Adrenal gland (tissue), 12 donors: ENCODE data around the gene COL6A1. TPM values are rescaled to one million over a fixed set of nuclear protein-coding genes. Genes with fewer than 3 reads are reported as not detected.

Experiments
- DNase-seq, 7 donors: peaks; one replicate each; pipeline ENCODE4 v3.0.0-alpha.2; 2019 to 2020
- H3K27ac ChIP-seq, 5 donors: fragments of 200-600 bp; sonication (generic) in 4 of 5; 1 replicate in 3 of 5; 2 replicates in 2 of 5; pipeline versions ENCODE4 v1.5.1 to v1.8.0; 2016 to 2020; ENCODE audit warnings: mild to moderate bottlenecking in 1 of 5
- H3K27me3 ChIP-seq: fragments of 200-600 bp; 2 replicates; pipeline ENCODE4 v1.8.0; 2021
- H3K36me3 ChIP-seq, 2 donors: fragments of 200-600 bp; replicated peaks in 1 of 2; 1 replicate in 1 of 2; 2 replicates in 1 of 2; pipeline versions ENCODE4 v1.5.1 to v1.8.0; 2018 to 2022
- H3K4me1 ChIP-seq, 2 donors: fragments of 200-600 bp; replicated peaks in 1 of 2; 1 replicate in 1 of 2; 2 replicates in 1 of 2; pipeline versions ENCODE4 v1.5.1 to v1.8.0; 2018 to 2021
- H3K4me3 ChIP-seq, 4 donors: fragments of 200-600 bp; sonication (generic) in 3 of 4; one replicate each; pipeline ENCODE4 v1.5.1; 2016 to 2018
- H3K9me3 ChIP-seq, 3 donors: fragments of 200-600 bp; sonication (generic) in 1 of 3; replicated peaks in 1 of 3; 1 replicate in 2 of 3; 2 replicates in 1 of 3; pipeline versions ENCODE4 v1.5.1 to v1.8.0; 2016 to 2021
- POLR2A ChIP-seq, 2 donors: fragments of 450-650 bp; IDR thresholded peaks; one replicate each; pipeline ENCODE4 v1.6.1; 2017; ENCODE audit warnings: antibody characterized with exemption in 2 of 2, mild to moderate bottlenecking in 2 of 2, moderate library complexity in 1 of 2
- WGBS, 4 donors: extraction: QIAGEN DNeasy Blood & Tissue Kit in 2 of 4; methylation state at CpG; one replicate each; pipeline versions ENCODE4 v1.1.5 to v1.1.7; 2013 to 2017; 5-methylcytosine and 5-hydroxymethylcytosine counted together
- intact Hi-C, 2 donors: fragments of 100-400 bp; cut with DNase I; formaldehyde crosslinking; loops; one replicate each; pipeline versions ENCODE4 v1.14.1 to v1.15.0; 2022 to 2023
- polyA plus RNA-seq, 3 donors: library from polyadenylated mRNA; stranded (reverse); fragments of 200-250 nt in 2 of 3; fragments of 350-450 nt in 1 of 3; fragmentation: Illumina TruSeq in 1 of 3; extraction: RNeasy Lipid Tissue Mini Kit (QIAGEN cat#74804) in 1 of 3; gene quantifications; one replicate each; pipeline ENCODE4 v1.2.3, GENCODE V29; 2013 to 2014
- total RNA-seq, 9 donors: library from RNA; depleted of rRNA in 4 of 9; stranded (reverse); fragments of >200 nt in 4 of 9; fragments of 120-200 nt in 1 of 9; fragmentation: NEBNext Ultra II Directional in 1 of 9; extraction: Animal tissue kit (Norgen Biotek cat#: 25700) in 1 of 9; gene quantifications; one replicate each; pipeline versions ENCODE4 v1.1.0 to v1.2.4, GENCODE V29; 2013 to 2023
- TF ChIP-seq, protein P1 (sequence below), 6 experiments: fragments of 450-650 bp in 4 of 6; fragments of 200-600 bp in 2 of 6; sonication (generic) in 1 of 6; IDR thresholded peaks; 1 replicate in 5 of 6; 2 replicates in 1 of 6; pipeline versions ENCODE4 v1.5.1 to v1.8.0; 2016 to 2021; ENCODE audit warnings: antibody characterized with exemption in 6 of 6, mild to moderate bottlenecking in 2 of 6, moderate library complexity in 1 of 6
- donor health status: healthy with polysubstance abuse.
- donor health status: Bipolar disorder and iron deficiency.
- donor health status: DM: yes; HTN: yes; CAD: no.
- donor health status: DM: no; HTN: no; CAD: no.
- donor health status: DM: no; HTN: no; CAD: no.
- donor health status: DM: yes; HTN: yes; CAD: no.

COL6A1 gene
- total and polyA plus RNA-seq, 12 donors = 22.3 to 490 (median 151) TPM

DNA sequence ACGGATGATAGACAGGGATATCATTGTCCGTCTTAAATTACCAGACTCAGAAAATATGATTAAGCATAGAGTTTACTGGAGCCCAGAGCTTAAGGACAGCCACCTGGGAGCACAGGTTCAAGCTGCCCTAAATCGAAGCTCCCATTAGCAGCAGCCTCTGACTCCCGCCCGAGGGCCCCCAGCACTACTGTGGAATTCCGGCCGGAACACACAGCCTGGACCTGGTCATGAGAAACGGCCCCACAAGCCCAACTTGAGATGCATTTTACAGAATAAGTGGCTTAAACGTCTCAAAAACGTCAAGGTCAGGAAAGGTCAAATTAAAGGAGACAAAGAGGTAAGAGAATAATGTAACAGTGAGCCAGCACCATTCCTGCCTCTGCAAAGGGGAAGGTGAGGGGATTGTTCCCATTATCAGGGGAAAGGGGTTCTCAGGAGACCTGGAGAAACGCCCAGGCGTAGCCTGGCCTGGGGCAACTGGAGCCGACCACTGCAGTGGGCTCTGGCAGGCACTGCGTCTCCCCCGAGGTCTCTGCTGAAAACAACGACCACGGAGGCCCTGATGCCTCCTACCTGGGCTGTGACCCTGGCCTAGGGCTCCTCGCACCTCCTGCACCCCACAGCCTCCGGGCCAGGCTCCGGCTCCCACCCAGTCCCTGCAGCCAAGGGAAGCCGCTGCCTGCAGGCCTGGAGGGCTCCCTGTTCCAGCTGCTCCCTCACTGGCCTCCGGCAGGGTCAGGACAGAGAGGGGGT lies 11.5 kb upstream of the COL6A1 start:
- H3K36me3 ChIP-seq = no peaks in the 10 kb centered on the region
- H3K4me3 ChIP-seq = no peak overlapping the region
- peak overlapping the region in 1 of 5 donors; percentile 93 for H3K27ac ChIP-seq
- no peaks in the 10 kb centered on the region for H3K27me3 ChIP-seq
- H3K4me1 ChIP-seq = peaks cover 13 to 30% of the 10 kb centered on the region in 2 donors
- no peak for DNase-seq
- no peaks in the 10 kb centered on the region for H3K9me3 ChIP-seq
- no peak for TF ChIP-seq POLR2A (IDR thresholded peaks at IDR 0.05)
- TF ChIP-seq, protein P1, sequence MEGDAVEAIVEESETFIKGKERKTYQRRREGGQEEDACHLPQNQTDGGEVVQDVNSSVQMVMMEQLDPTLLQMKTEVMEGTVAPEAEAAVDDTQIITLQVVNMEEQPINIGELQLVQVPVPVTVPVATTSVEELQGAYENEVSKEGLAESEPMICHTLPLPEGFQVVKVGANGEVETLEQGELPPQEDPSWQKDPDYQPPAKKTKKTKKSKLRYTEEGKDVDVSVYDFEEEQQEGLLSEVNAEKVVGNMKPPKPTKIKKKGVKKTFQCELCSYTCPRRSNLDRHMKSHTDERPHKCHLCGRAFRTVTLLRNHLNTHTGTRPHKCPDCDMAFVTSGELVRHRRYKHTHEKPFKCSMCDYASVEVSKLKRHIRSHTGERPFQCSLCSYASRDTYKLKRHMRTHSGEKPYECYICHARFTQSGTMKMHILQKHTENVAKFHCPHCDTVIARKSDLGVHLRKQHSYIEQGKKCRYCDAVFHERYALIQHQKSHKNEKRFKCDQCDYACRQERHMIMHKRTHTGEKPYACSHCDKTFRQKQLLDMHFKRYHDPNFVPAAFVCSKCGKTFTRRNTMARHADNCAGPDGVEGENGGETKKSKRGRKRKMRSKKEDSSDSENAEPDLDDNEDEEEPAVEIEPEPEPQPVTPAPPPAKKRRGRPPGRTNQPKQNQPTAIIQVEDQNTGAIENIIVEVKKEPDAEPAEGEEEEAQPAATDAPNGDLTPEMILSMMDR (IDR thresholded peaks at IDR 0.05) = no peak
- intact Hi-C loops = loop anchor here in 1 of 2 donors (10.0 kb wide), 1 partner anchor 125 kb away; the partner anchor contains the start of gene COL6A2
- 67 to 70% (median 69%) methylated on average over 11 to 22 of the region's 22 CpGs for WGBS, 4 donors

GRCh38 chr21:45970674-45971615 lies 10.6 kb upstream of the COL6A1 start:
- Histone ChIP-seq H3K4me1 (peaks cover 13 to 33% of the 10 kb centered on the region in 2 donors), H3K27ac (peak overlapping the region in 2 of 5 donors; percentile 87 to 93), H3K4me3 (no peak overlapping the region), H3K36me3 (no peaks in the 10 kb centered on the region), H3K9me3 (no peaks in the 10 kb centered on the region), H3K27me3 (no peaks in the 10 kb centered on the region)
- 41 to 80% (median 55%) methylated on average over 1 to 25 of the region's 25 CpGs for WGBS, 4 donors
- no peak for TF ChIP-seq POLR2A (IDR thresholded peaks at IDR 0.05)
- TF ChIP-seq, protein P1 (IDR thresholded peaks at IDR 0.05) = peak; percentile 62 to 87 (median 74)
- intact Hi-C loops = loop anchor here in 1 of 2 donors (10.0 kb wide), 1 partner anchor 124 kb away; the partner anchor contains the start of gene COL6A2
- DNase-seq = peak in 6 of 7 donors; percentile 51 to 59 (median 53)

DNA sequence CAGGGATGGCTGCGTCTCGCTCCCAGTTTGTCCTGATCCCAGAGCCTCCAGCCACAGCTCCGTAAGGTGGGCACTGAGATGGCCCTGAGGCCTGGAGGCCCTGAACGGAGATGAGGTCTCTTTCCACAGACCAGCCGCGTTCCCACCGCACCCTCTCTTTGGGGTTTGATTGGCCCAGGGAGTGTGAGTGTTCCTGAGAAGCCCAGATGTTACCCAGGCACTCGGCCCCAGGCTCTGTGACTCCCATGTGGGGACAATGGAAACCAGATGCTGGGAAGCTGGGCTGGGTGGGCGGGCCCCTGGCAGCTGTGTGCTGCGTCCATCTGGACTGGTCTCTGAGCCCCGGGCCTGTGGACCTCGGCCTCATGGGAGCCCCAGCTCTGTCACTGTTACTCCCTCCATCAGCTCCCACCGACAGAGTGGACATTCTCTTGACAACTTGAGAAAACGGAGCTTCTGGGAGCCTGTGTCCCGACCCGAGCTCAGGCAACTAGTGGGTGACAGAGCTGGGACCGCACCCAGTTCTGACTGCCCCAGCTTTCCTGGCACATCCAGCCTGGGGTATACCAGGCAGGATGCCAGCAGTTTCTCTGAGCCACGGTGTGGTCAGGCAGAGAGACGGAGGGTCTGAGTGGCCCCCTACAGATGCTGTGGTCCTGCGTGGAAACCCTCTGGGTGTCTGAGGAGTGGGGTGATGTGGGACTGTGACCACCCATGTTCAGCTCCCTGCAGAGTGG lies 9.8 kb upstream of the COL6A1 start:
- Histone ChIP-seq H3K9me3 (no peaks in the 10 kb centered on the region), H3K4me3 (no peak overlapping the region), H3K4me1 (peaks cover 13 to 33% of the 10 kb centered on the region in 2 donors), H3K27me3 (no peaks in the 10 kb centered on the region), H3K27ac (peak overlapping the region in 3 of 5 donors; percentile 5 to 93 (median 87)), H3K36me3 (no peaks in the 10 kb centered on the region)
- TF ChIP-seq, protein P1 (IDR thresholded peaks at IDR 0.05) = no peak
- TF ChIP-seq POLR2A (IDR thresholded peaks at IDR 0.05) = no peak
- peak in 1 of 7 donors; percentile 58 for DNase-seq
- WGBS, 4 donors = 55 to 86% (median 69%) methylated on average over 10 to 20 of the region's 20 CpGs
- intact Hi-C loops = loop anchor here in 1 of 2 donors (10.0 kb wide), 1 partner anchor 123 kb away; the partner anchor contains the start of gene COL6A2
